Measurements from ENCODE around the gene PNLIP. TPM values are rescaled to one million over a fixed set of nuclear protein-coding genes. Genes with fewer than 3 reads are reported as not detected.

PNLIP gene
- total RNA-seq, 4 donors from 2014 or later: not detected

GRCh38 chr10:116589926-116590325, 44.2 kb downstream of the PNLIP start:
- intact Hi-C loops (cut with DNase I): no loop called here
- DNase-seq: no peak
- no peak for TF ChIP-seq POLR2A (IDR thresholded peaks at IDR 0.05)
- no peak for TF ChIP-seq CTCF (IDR thresholded peaks at IDR 0.05)

GRCh38 chr10:116590590-116591444, 45.1 kb downstream of the PNLIP start, which contains the start of gene PNLIPRP1:
Gene PNLIPRP1, plus strand, starts transcription at chr10:116590959. Its CDS starts 171 bp downstream, at chr10:116591130.
- H3K27me3 ChIP-seq: no peaks in the 10 kb centered on the region
- H3K4me3 ChIP-seq: no peak within 1 kb of the TSS
- DNase-seq: no peak
- 43 to 60% methylated on average over 9 of the region's 9 CpGs for WGBS, 2 donors
- H3K36me3 ChIP-seq: no peaks in the 10 kb centered on the region
- H3K9me3 ChIP-seq: no peaks in the 10 kb centered on the region
- intact Hi-C loops (cut with DNase I): no loop called here
- no peak for TF ChIP-seq POLR2A (IDR thresholded peaks at IDR 0.05)
- no peaks in the 10 kb centered on the region for H3K4me1 ChIP-seq
- H3K27ac ChIP-seq: no peak within 1 kb of the TSS

More at GRCh38 chr10:116589926-116590325, 44.2 kb downstream of the PNLIP start:
- H3K4me3 ChIP-seq: no peak overlapping the region
- no peaks in the 10 kb centered on the region for H3K36me3 ChIP-seq
- no peaks in the 10 kb centered on the region for H3K4me1 ChIP-seq
- H3K27ac ChIP-seq: no peak overlapping the region
- no peaks in the 10 kb centered on the region for H3K27me3 ChIP-seq
- 57 to 60% methylated on average over 2 of the region's 2 CpGs for WGBS, 2 donors
- no peaks in the 10 kb centered on the region for H3K9me3 ChIP-seq

GRCh38 chr10:116593139-116593740, 47.5 kb downstream of the PNLIP start:
- 82 to 95% methylated on average over 3 to 5 of the region's 5 CpGs for WGBS, 2 donors
- no peaks in the 10 kb centered on the region for H3K36me3 ChIP-seq
- intact Hi-C loops (cut with DNase I): no loop called here
- H3K9me3 ChIP-seq: no peaks in the 10 kb centered on the region
- peaks cover 0 to 3% (median 0%) of the 10 kb centered on the region in 4 donors for H3K27me3 ChIP-seq
- no peaks in the 10 kb centered on the region for H3K4me1 ChIP-seq
- DNase-seq: no peak
- no peak for TF ChIP-seq POLR2A (IDR thresholded peaks at IDR 0.05)
- no peak for TF ChIP-seq CTCF (IDR thresholded peaks at IDR 0.05)
- H3K27ac ChIP-seq: no peak overlapping the region
- no peak overlapping the region for H3K4me3 ChIP-seq

- DNase-seq: no peak
- intact Hi-C loops (cut with DNase I): no loop called here
- H3K4me3 ChIP-seq: no peak overlapping the region
- H3K27me3 ChIP-seq: peaks cover 0 to 3% (median 0%) of the 10 kb centered on the region in 4 donors
- WGBS, 2 donors: 81 to 92% methylated on average over 2 to 7 of the region's 7 CpGs
- H3K27ac ChIP-seq: no peak overlapping the region
- H3K9me3 ChIP-seq: no peaks in the 10 kb centered on the region
- H3K4me1 ChIP-seq: no peaks in the 10 kb centered on the region
- no peaks in the 10 kb centered on the region for H3K36me3 ChIP-seq
- TF ChIP-seq POLR2A (IDR thresholded peaks at IDR 0.05) (no peak), CTCF (IDR thresholded peaks at IDR 0.05) (no peak)
These were observed 48.8 kb downstream of the PNLIP start for GRCh38 chr10:116594525-116595035.

- H3K36me3 ChIP-seq: no peaks in the 10 kb centered on the region
- no peaks in the 10 kb centered on the region for H3K9me3 ChIP-seq
- no peaks in the 10 kb centered on the region for H3K4me1 ChIP-seq
- intact Hi-C loops (cut with DNase I): no loop called here
- no peak overlapping the region for H3K4me3 ChIP-seq
- 51 to 92% methylated on average over 1 to 2 of the region's 2 CpGs for WGBS, 2 donors
- DNase-seq: no peak
- no peak overlapping the region for H3K27ac ChIP-seq
- peaks cover 0 to 3% (median 0%) of the 10 kb centered on the region in 4 donors for H3K27me3 ChIP-seq
- TF ChIP-seq POLR2A (IDR thresholded peaks at IDR 0.05) (no peak), CTCF (IDR thresholded peaks at IDR 0.05) (no peak)
These were observed 50.3 kb downstream of the PNLIP start for GRCh38 chr10:116596062-116596461.

All from esophagus squamous epithelium (tissue), 5 donors.